ENCODE measurements around the gene MRPS14. TPM values are rescaled to one million over a fixed set of nuclear protein-coding genes. Genes with fewer than 3 reads are reported as not detected.

MRPS14 gene
- total RNA-seq, 1 experiment from 2014 or later, result 29.4 TPM

- Histone ChIP-seq H3K9ac (ENCODE audit: low read length) (no peak overlapping the region), H3K79me2 (ENCODE audit: insufficient read depth, low read length) (no peaks in the 10 kb centered on the region), H3K4me2 (ENCODE audit: low read length) (no peak overlapping the region), H3K27me3 (ENCODE audit: insufficient read depth, low read length) (no peaks in the 10 kb centered on the region), H3K36me3 (ENCODE audit: control insufficient read depth in 1 of 2, insufficient read depth in 2 of 2, low read length in 2 of 2) (no peaks in the 10 kb centered on the region), H3K27ac (ENCODE audit: low read depth, low read length) (no peak overlapping the region), H3K4me3 (replicated peaks in 1 of 2; ENCODE audit: low read depth in 1 of 2, low read length in 2 of 2) (no peak overlapping the region), H4K20me1 (ENCODE audit: insufficient read depth) (no peaks in the 10 kb centered on the region), H3K9me2 (ENCODE audit: insufficient read depth) (no peaks in the 10 kb centered on the region), H3K9me3 (ENCODE audit: control insufficient read depth in 1 of 2, insufficient read depth in 1 of 2, low read depth in 1 of 2, low read length in 2 of 2) (no peaks in the 10 kb centered on the region), H2AFZ (ENCODE audit: low read depth, low read length, poor library complexity, severe bottlenecking) (no peak overlapping the region), H3K4me1 (ENCODE audit: control insufficient read depth in 1 of 2, insufficient read depth in 2 of 2, low read length in 2 of 2) (peaks cover 0 to 2% of the 10 kb centered on the region in 2 experiments; a peak in 2 of 4 replicates)
- intact Hi-C loops (cut with micrococcal nuclease), result no loop called here
- ChIA-PET CTCF (no interaction called here), RAD21 (ENCODE audit: low non-redundant PET in 1 of 2, low total read pairs in 2 of 2, uncharacterized antibody in 2 of 2, unreplicated experiment in 2 of 2) (no interaction called here), POLR2A (no interaction called here)
- ATAC-seq (no peak), DNase-seq (ENCODE audit: low read depth, low spot score) (no peak)
- TF ChIP-seq SRF (IDR thresholded peaks at IDR 0.05; ENCODE audit: low read depth) (no peak), MAX (IDR thresholded peaks at IDR 0.05) (no peak), EZH2 (IDR thresholded peaks at IDR 0.05) (no peak), POLR2AphosphoS5 (IDR thresholded peaks at IDR 0.05; ENCODE audit: low read depth, low read length) (no peak)
- BruUV-seq (replicated peaks), result no TSS peak
Measured at GRCh38 chr1:175034775-175035174, 11.6 kb upstream of the MRPS14 start.

- no peak for TF ChIP-seq SIN3A (IDR thresholded peaks at IDR 0.05; ENCODE audit: low read depth)
- TF ChIP-seq YY1 (IDR thresholded peaks at IDR 0.05; ENCODE audit: extremely low read depth, insufficient replicate concordance, low read depth, low read length), result no peak
- TF ChIP-seq MAX (IDR thresholded peaks at IDR 0.05), result no peak
- no peak for TF ChIP-seq EGR1 (IDR thresholded peaks at IDR 0.05; ENCODE audit: low read depth)
- TF ChIP-seq ELF1 (IDR thresholded peaks at IDR 0.05; ENCODE audit: borderline replicate concordance, low read depth), result no peak
- no peaks in the 10 kb centered on the region for H3K36me3 ChIP-seq (ENCODE audit: control insufficient read depth in 1 of 2, insufficient read depth in 2 of 2, low read length in 2 of 2)
- no peak for ATAC-seq
- peaks cover 0 to 11% of the 10 kb centered on the region in 2 experiments; a peak in 2 of 4 replicates for H3K4me1 ChIP-seq (ENCODE audit: control insufficient read depth in 1 of 2, insufficient read depth in 2 of 2, low read length in 2 of 2)
- CTCF ChIA-PET, result no interaction called here
- BruUV-seq (replicated peaks), result no TSS peak
- no peak overlapping the region for H3K4me3 ChIP-seq (replicated peaks in 1 of 2; ENCODE audit: low read depth in 1 of 2, low read length in 2 of 2)
- H3K79me2 ChIP-seq (ENCODE audit: insufficient read depth, low read length), result no peaks in the 10 kb centered on the region
- no peaks in the 10 kb centered on the region for H3K9me3 ChIP-seq (ENCODE audit: control insufficient read depth in 1 of 2, insufficient read depth in 1 of 2, low read depth in 1 of 2, low read length in 2 of 2)
- H3K9ac ChIP-seq (ENCODE audit: low read length), result no peak overlapping the region
- DNase-seq (ENCODE audit: low read depth, low spot score), result no peak
- RAD21 ChIA-PET (ENCODE audit: low non-redundant PET in 1 of 2, low total read pairs in 2 of 2, uncharacterized antibody in 2 of 2, unreplicated experiment in 2 of 2), result no interaction called here
- no peaks in the 10 kb centered on the region for H3K27me3 ChIP-seq (ENCODE audit: insufficient read depth, low read length)
- H3K27ac ChIP-seq (ENCODE audit: low read depth, low read length), result no peak overlapping the region
- POLR2A ChIA-PET, result no interaction called here
- no peaks in the 10 kb centered on the region for H3K9me2 ChIP-seq (ENCODE audit: insufficient read depth)
- intact Hi-C loops (cut with micrococcal nuclease), result no loop called here
- H3K4me2 ChIP-seq (ENCODE audit: low read length), result no peak overlapping the region
- H2AFZ ChIP-seq (ENCODE audit: low read depth, low read length, poor library complexity, severe bottlenecking), result no peak overlapping the region
- H4K20me1 ChIP-seq (ENCODE audit: insufficient read depth), result no peaks in the 10 kb centered on the region
Measured at GRCh38 chr1:175033953-175034352, 10.7 kb upstream of the MRPS14 start.

All from HCT116 (cell line).